ENCODE data around the gene AWAT1.
"Not testable (repeated sequence)": the region's sequence is repeated elsewhere in the genome, so short reads cannot be mapped to it uniquely, and the experiment has no call there.

GRCh38 chrX:70243601-70244000 is 9.1 kb downstream of the AWAT1 start:
- TF ChIP-seq, protein P1, sequence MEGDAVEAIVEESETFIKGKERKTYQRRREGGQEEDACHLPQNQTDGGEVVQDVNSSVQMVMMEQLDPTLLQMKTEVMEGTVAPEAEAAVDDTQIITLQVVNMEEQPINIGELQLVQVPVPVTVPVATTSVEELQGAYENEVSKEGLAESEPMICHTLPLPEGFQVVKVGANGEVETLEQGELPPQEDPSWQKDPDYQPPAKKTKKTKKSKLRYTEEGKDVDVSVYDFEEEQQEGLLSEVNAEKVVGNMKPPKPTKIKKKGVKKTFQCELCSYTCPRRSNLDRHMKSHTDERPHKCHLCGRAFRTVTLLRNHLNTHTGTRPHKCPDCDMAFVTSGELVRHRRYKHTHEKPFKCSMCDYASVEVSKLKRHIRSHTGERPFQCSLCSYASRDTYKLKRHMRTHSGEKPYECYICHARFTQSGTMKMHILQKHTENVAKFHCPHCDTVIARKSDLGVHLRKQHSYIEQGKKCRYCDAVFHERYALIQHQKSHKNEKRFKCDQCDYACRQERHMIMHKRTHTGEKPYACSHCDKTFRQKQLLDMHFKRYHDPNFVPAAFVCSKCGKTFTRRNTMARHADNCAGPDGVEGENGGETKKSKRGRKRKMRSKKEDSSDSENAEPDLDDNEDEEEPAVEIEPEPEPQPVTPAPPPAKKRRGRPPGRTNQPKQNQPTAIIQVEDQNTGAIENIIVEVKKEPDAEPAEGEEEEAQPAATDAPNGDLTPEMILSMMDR (conservative IDR thresholded peaks at IDR 0.05 in 1 of 2, IDR thresholded peaks at IDR 0.05 in 1 of 2; ENCODE audit: extremely low read depth in 1 of 2, insufficient read depth in 1 of 2, low read depth in 1 of 2, low read length in 2 of 2) = not testable (repeated sequence)
- not testable (repeated sequence) for TF ChIP-seq EZH2 (IDR thresholded peaks at IDR 0.05; ENCODE audit: borderline replicate concordance, low read length)
